HG02610 (cell line): ENCODE data around the gene HEYL.

ENCODE experiments used
- ATAC-seq: cut with Tn5 transposase; IDR thresholded peaks from one replicate; pipeline ENCODE4 v1.9.1; 2021; ENCODE audit warnings: mild to moderate bottlenecking, moderate library complexity; ENCODE audit not compliant: unreplicated experiment

The HEYL gene

DNA sequence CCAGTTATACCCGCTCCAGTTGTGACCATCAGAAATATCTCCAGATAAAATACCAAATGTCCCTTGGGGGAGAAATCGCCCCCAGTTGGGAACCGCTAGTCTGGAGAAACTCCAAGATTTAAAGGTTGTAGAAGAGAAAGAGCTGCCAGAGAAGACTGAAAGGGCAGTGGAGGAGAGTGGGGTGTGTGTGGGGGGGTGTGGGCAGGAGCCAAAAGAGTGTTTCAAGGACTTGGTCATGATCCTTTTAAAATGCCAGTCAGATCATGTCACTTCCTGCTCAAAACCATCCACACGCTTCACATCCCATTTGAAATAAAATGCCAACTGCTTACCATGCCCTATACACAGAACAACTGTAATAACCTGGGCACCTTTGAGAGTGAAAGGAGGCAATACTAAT, 3.4 kb upstream of the HEYL start:
- ATAC-seq: no peak

DNA sequence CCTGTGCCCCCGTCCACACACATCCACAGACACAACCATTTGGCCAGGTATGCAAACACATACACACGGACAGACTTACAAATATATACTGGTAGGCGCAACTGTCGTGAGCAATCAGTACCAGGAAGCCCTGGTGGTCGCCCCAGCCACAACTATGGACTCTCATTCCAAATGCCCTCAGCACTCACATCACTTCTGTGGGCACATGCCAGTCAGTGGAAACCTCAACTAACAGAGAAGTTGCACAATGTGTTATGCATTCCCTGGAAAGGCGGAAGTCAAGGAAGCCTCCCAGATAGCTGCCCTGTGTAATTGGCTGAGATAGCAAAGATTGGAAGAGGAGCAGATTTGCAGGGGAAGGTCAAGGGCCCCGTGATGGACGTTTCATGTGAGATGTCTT, 1.4 kb upstream of the HEYL start:
- ATAC-seq: no peak

DNA sequence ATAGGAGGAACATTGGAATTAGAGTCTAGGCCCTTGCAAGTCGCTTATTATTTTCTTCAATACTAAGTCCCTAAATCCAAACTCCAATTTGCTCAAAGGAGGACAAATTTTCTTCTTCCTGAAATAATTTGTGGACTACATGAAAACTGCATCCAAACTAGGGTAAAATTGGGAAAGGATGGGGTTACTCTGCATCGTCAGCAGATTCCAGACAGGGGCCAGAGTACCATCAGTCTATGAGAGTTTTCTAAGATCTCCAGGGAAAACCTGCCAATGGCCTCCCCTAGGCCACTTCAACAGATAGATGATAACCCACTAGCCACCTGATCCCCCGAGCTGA, 508 bp downstream of the HEYL start:
- ATAC-seq: no peak

DNA sequence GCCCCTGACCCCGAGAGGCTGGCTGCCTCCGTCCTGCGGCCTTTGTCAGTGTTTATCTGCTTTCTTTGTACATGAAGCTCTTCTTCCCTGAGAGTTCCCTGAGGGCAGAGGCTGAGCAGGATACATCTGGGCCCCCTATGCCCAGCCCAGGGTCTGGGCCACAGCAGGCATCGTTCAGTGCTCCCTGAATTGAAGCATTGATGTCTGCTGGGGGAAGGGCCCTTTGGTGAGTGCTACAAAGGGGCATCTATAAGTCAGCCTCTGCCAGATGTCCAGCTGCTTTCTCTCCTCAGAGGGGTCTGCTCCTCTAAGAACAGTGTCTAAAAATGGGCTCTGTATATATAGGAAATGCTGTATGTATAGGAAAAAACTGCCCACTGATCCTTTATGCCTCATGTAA, 2.1 kb downstream of the HEYL start:
- ATAC-seq: no peak

DNA sequence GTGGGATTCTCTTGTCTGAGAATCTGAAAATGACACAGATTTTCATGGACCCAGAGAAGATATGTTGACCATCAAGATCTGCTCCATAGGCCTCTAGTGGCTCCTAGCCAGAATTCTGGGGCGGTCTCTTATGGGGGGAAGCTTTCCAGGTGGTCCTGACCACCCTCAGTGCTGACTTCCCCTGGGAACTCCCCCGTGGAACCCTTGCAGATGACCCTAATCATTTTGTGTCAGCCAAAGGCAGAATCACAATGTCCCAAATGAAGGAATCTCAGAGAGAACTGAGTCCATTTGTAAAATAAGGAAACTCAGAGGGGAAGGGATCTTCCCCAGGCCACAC, 3.6 kb downstream of the HEYL start:
- ATAC-seq: no peak

DNA sequence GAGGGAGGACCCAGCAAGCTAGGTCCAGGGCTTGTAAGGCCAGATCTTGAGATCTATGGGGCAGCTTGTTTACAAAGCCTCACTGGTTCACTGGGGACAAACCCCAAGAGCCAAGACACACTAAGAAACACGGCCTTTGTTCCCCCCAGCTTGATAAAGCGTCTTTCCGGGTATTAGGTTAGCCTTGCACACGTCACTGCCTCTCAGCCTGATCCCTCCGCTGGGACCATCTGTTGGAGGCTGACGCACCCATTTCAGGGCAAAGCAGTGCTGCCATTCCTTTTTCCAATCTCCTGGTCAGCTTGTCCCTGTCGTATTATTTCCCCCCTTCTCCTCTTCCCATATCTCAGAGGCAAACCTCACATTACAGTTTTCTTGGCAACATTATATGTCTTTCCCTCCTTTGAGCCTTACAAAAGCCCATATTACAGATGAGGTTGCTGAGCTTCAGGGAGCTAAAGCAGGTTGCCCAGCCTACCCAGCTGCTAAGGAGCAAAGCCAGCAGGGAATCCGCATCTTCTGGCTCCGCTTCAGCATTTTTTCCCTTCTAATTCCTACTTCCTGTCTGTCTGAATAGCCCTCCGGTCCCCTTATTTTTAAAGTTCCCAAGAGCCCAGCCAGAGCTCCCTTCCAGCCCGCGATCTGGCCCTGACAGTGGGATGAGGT, 4.1 kb downstream of the HEYL start:
- ATAC-seq: no peak

DNA sequence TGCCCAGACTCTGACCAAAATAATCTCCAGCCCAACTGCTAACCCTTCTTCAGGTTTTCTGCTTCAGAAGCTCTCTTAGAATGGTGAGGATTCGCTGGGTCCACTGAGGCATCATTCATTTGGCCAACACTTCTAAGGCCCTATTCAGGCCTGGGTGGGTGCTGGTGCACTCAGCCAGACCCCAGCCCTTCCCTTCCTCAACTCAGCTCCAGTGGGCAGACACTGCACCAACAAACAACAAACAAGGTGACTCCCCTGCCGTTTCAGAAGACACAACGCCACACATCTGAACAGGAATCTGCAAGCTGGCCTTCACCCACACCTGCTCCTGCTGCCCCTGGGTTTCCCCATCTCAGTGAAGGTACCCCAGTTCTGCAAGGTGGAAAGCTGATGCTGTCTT, 6.0 kb downstream of the HEYL start:
- ATAC-seq: no peak

DNA sequence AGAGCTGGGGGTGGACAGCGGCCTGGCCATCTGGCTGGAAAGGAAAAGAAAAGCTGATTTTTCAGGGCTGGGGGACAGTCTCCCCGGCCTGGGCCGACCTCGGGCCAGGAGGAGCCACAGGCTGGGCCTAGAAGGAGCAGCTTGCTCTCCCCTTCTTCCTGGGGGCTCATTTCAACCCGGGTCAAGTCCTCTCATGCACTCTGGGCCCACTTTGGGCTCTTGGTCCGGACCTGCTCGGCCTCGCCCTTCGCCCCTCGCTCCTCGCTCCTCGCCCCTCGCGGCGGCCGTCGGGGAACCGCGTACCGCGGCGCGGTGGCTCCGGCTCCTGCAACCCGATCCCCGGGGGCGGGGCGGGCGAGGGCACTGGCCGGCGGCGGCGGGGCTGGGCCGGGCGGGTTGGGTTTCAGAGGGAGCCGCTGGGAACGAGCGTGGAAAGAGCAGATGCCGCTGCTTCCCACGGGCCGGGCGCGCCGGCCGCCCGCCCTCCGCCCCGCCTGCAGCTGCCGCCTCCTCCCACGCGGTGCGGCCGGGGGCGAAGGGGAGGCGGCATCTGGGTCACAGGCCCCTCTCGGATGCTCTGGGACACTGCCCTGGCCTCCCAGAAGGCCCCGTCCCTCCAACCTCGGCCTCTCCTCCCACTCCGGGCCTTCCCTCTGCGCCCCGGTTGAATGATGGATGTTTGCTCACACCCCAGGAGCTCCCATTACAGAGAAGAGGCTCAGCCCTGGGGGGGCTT, 6.6 kb downstream of the HEYL start:
- ATAC-seq: no peak

DNA sequence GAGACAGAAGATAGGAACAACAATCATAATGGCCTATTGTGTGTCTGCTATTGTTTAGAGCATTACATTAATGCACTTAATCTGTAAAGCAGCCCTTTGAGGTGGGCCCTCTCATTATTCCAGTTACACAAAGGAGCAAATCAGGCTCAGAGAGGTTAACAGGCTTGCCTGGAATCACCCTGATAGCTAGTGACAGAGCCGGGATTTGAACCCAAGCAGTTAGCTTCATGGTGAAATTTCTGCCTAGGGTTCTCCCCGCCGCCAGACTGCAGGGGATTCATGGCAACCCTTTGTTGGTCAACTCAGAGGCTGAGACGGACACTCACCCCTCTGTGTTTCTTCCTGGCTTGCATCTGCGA, 7.1 kb downstream of the HEYL start:
- no peak for ATAC-seq

DNA sequence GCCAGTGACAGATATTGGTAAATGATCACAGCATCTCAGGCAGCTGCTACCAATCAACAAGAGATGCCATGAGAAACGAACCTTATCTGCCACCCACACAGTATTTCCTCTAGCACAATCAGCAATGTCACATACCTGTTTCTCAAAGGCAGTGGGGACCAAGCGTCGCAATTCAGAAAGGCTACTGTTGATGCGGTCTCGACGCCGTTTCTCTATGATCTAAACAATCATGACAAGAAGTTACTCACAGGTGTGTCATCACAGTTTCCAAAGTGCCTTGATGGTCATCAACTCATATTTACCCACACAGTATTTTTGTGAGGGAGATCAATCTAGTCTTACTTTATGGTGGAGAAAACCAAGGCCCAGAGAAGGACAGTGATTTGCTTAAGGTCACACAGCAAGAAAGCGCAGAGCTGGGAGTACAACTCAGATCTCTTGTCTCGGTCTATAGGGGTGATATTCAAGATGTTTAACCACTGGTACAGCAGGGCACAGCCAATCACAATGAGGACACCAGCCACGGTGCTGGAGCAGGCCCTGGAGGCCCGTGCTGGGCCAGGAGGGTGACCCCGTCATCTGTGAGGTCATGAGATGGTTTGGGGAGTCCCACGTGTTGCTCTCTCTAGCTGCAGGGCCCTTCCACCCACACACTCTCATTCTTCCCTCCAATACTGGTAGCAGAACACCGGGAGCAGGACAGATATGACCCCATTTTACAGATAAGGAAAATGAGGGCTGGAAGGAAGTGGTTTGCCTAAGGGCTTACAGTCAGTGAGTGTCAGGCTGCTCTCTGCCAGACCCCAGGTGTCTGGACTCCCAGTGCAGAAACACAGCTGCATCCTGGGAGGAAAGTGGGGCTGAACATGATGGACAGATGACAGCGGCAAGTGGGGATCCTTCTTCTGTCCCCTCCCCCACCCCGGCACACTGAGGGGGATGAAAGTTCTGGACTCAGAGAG, 7.8 kb downstream of the HEYL start:
- no peak for ATAC-seq

DNA sequence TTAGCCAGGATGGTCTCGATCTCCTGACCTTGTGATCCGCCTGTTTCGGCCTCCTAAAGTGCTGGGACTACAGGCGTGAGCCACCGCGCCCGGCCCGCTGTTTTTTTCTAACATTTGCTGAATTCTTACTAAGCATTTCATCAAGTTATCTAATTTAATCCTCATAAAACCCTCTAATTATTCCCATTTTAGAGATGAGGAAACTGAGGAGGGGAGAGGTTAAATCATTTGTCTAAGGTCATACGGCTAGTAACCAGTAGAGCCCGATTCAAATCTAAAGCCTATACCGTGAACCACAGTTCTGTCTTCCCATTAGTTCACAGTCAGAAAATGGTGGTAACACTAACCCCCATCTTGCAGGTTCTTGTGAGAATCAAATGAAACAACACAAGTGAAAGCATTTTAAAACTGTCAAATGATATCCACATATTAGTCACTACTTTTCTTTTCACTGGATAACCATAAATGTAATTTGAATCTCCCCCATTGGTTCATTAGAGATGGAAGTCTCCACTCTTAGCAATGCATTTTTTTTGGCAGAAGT, 10.6 kb downstream of the HEYL start:
- ATAC-seq: no peak

DNA sequence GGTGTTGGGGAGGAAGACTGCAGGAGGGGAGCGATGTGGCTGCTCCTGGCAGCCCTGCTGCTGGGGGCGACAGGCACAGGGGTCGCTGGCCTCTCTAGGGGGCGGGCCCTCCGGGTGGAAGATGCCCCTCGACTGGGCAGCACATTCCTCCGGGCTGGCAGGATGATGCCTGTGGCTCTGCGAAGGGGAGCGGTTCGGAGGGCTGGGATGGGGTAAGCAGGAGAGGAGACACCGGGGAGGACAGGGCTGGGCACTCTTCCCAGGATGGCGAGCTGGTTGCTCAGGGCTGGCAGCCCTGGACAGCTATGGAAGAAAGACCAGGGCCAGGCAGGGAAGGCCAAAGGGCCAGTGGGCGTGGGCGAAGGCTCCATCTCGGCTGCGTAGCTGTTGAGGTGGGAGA, 12.8 kb downstream of the HEYL start:
- ATAC-seq: no peak

DNA sequence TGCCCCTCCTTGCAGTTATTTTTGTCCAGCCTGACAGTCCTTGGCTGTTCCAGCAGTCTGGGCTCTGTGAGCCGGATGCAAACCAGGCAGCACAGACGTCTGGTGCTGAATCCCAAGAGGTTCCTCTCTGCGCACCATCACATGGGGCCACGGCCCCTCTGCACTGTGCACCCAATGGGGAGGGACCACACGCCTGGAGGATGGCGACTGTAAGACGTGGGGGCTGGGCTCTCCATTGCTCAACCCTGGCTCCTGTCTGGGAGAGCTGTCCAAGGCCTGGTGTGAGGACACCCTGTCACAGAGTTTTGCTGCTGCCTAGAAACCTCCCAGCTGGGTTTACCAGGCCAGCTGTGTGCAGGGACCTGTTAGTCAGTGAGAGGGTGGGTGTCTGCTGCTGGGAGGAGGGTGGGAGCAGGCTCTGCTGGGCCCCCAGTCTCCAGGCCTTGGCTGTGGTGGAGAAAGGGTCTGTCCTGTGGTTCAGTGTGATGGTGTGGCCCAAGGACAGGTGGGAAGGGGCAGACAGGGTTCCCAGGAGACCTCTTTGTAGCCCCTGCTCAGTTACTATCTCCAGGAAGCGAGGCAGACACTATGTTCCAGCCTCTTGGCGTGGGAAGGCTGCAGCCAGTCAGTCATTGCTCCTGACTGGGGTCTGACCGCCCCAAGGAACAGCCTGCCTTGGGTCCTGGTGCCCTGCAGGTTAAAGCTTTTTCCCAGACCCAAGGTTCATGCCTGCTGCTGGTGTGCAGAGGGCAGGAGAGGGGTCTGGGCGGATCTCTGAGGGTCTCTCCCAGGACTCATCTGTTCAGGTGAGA, 13.8 kb downstream of the HEYL start:
- ATAC-seq: no peak

DNA sequence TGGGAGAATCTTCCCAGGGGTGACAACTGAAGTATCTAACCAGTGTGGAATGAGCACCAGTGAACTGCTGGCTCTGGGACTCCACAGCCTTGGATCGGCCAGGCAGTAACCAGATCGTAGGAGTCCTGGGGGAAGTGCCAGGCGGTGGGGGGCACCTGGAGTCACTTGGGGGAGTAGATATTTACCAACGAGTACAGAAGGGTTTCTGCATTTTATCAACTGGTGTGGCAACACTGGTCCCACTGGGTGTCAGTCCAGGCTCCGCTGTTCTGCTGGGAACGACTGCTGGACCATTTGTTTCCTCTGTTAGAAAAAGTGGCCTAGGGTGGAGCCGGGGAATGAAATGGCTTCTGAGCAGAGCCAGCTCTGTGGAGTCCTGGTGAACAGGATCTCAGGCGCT, 14.4 kb downstream of the HEYL start:
- no peak for ATAC-seq

DNA sequence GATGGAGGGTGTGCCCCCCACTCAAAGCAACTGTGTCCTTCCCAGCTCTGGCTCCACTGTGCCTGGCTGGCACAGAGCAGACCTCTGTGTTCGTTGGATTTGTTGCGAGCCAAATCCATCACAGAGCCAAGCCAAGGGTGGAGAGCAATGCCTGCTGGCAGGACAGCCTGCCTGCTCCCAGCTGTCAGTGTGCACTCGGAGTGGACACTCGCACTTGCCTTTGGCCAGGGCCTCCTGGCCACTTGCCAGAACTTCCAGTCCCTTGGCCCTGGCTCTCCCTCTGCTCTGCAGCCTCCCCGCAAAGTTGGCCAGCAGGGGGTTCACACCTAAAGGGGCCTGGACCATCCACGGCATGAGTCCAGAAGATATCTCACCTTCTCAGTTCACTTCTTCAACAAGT, 16.4 kb downstream of the HEYL start:
- ATAC-seq: no peak

DNA sequence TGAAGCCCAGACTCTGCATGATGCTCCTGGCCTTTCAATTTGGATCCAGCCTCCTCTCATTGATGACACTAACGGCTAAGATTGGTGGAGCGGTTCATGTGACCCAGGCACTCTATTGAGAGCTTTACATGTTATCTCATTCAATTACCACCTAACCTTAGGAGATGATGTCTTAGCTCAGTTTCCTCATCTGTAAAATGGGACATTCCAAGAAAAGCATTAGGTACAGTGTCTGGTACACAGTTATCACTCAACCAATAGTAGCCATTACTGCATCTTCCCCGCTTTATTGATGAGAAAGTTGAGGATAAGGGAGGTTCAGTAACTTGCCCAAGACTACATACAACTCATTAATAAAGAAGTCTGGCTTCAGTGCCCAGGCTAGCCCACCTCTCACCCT, 17.0 kb downstream of the HEYL start:
- ATAC-seq: no peak

DNA sequence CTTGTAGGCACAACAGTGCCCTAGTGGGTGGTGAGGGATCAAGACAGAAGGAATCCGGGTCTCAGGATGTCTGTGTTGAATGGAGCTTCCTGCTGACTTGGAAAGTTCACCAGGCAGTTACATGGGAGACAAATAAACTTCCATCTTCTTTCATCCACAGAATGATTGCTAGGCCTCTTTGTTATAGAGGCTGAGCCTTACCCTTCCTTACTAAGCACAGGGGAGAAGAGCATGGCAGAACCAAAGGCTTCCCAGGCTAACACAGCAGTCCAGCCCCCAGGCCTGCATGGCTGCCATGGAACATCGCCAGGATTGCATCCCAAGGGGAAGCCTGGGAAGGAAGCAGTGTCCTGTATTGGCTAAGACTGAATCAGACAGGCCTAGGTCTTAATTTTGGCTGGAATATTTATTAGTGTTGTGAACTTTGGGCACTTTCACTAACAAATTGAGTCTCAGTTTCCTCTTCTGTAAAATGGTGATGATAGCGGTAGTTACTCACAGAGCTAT, 18.7 kb downstream of the HEYL start:
- ATAC-seq: no peak

DNA sequence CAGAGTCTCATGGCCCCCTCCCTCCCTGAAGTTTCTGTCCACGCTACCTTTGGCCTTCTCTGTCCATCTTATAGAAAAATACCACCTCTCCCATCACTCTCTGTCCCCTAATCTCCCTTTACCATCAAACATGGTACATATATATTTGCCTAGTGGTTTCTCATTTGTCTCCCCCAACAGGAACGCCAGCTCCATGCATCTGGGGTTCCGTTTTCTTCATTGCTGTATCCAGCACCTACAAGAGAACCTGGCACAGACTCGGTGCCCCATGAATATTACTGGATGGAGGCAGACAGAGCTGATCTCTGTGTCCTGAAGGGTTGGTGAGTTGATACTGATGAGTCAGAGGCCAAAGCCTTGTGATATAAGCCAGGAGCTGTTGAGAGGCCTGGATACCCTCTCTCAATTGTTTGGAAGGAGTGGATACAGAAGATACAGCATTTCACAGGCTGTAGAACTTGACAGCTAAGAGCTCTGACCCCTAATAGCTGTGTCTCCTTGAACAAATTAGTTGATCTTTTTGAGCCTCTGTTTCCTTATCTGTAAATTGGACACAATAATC, 21.9 kb downstream of the HEYL start:
- no peak for ATAC-seq

DNA sequence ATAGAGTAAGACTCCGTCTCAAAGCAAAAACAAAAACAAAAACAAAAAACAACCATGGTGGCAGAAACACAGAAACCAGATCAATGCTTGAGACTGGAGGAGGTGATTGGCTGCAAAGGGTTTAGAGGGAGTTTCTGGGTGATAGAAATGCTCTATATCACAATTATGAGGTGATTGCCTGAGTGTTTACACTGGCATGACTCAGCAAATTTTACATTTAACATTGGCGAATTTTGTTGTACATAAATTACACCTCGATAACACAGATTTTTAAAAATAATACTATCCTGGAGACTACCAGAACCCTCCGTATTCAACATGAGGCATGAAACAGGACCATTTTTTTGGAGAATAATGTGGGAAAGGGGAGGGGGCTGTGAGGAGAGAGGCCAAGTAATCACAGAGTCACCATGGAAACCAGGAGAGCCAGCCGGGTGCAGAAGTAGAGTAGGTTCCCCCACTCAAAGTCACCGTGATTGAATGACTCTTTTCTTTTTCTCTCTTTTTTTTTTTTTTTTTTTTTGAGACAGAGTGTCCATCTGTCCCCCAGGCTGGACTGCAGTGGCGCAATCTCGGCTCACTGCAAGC, 24.3 kb downstream of the HEYL start:
- ATAC-seq: no peak

DNA sequence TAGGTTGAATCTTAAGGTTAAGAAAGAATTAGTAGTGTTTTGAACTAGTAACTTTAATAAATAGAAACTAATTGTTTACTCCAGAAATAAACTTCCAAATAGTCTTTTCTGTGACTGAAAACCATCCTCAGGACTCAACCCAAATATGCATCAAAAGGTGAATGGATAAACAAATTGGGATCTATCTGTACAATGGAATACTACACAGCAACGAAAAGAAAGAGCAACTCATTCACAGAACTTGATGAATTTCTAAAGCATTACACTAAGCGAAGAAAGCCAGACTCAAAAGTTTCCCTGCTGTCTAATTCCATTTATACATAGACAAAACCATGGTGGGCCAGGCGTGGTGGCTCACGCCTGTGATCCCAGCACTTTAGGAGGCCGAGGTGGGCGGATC, 25.0 kb downstream of the HEYL start:
- no peak for ATAC-seq
